A549 (cell line): ENCODE data around the gene BCAP31. TPM values are rescaled to one million over a fixed set of nuclear protein-coding genes. Genes with fewer than 3 reads are reported as not detected.

Source experiments
- ATAC-seq, 2 experiments: fragments of 200-7000 bp in 1 of 2; fragments of >200 bp in 1 of 2; cut with Nextera tagmentation in 1 of 2; cut with Tn5 transposase in 1 of 2; 3 replicates each; pipeline versions ENCODE4 v1.8.0 to v1.9.1; 2018 to 2020; ENCODE audit warnings: mild to moderate bottlenecking in 1 of 2, moderate library complexity in 1 of 2
- CTCF ChIA-PET: fragments of 300-600 bp; sonication (Branson Sonifier 250); formaldehyde crosslinking; extraction: SDS; loops from one replicate; lab custom pipeline; 2021; ENCODE audit warnings: antibody characterized with exemption, inconsistent platforms; lab: Yijun Ruan, JAX
- POLR2A ChIA-PET: fragments of 350-600 bp; formaldehyde crosslinking; extraction: SDS; loops from one replicate; lab custom pipeline; 2021; ENCODE audit warnings: antibody characterized with exemption, inconsistent platforms; lab: Yijun Ruan, JAX
- DNase-seq, 2 experiments: peaks; one replicate each; pipeline versions ENCODE4 v3.0.0 to v3.0.0-alpha.2; 2011 to 2016; ENCODE audit warnings: low read depth in 1 of 2, low spot score in 1 of 2
- FAIRE-seq: peaks from 2 replicates; lab custom pipeline; 2011; peaks lifted over from hg19 to GRCh38; lab: Jason Lieb, UNC
- H3K27ac ChIP-seq, 2 experiments: fragments of >200 bp; sonication (Bioruptor Twin); formaldehyde crosslinking; 3 replicates each; pipeline ENCODE4 v1.5.1; 2016 to 2017
- H3K4me1 ChIP-seq: fragments of >200 bp; sonication (Bioruptor Twin); formaldehyde crosslinking; 3 replicates; pipeline ENCODE4 v1.6.1; 2016
- H3K4me2 ChIP-seq: fragments of >200 bp; sonication (Bioruptor Twin); formaldehyde crosslinking; 3 replicates; pipeline ENCODE4 v1.6.1; 2016
- H3K4me3 ChIP-seq: fragments of >200 bp; sonication (Bioruptor Twin); formaldehyde crosslinking; 3 replicates; pipeline ENCODE4 v1.5.1; 2016
- H3K9me3 ChIP-seq: fragments of >200 bp; sonication (Bioruptor Twin); formaldehyde crosslinking; 3 replicates; pipeline ENCODE4 v1.6.1; 2016
- BHLHE40 ChIP-seq: IDR thresholded peaks from 2 replicates; pipeline ENCODE4 v1.6.1; 2012; ENCODE audit warnings: low read depth, low read length, inconsistent platforms
- CBX8 ChIP-seq: fragments of 200-600 bp; sonication (generic); IDR thresholded peaks from 2 replicates; pipeline ENCODE4 v1.6.1; 2016
- CEBPB ChIP-seq, 2 experiments: fragments of >200 bp in 1 of 2; sonication (Bioruptor Twin) in 1 of 2; formaldehyde crosslinking in 1 of 2; IDR thresholded peaks; 2 replicates each; pipeline ENCODE4 v1.6.1; 2012 to 2016
- FOSL2 ChIP-seq, 2 experiments: fragments of 450-650 bp in 1 of 2; fragments of >200 bp in 1 of 2; sonication (Bioruptor Twin) in 1 of 2; formaldehyde crosslinking; IDR thresholded peaks; 2 replicates each; pipeline versions ENCODE4 v1.5.0 to v1.6.1; 2016 to 2020; ENCODE audit warnings: mild to moderate bottlenecking in 1 of 2, moderate library complexity in 1 of 2
- FOXS1 ChIP-seq: fragments of 250-450 bp; sonication (Bioruptor Pico); IDR thresholded peaks from 2 replicates; pipeline ENCODE4 v1.5.0; 2020; ENCODE audit warnings: mild to moderate bottlenecking, moderate library complexity
- HDAC2 ChIP-seq: fragments of 200-600 bp; sonication (generic); IDR thresholded peaks from 2 replicates; pipeline ENCODE4 v1.6.1; 2016
- HOXB5 ChIP-seq: fragments of 250-450 bp; sonication (Bioruptor Pico); IDR thresholded peaks from 2 replicates; pipeline ENCODE4 v1.5.0; 2020; ENCODE audit warnings: mild to moderate bottlenecking, moderate library complexity
- JUN ChIP-seq, 2 experiments: fragments of >200 bp; sonication (Bioruptor Twin); formaldehyde crosslinking; IDR thresholded peaks; 2 replicates in 1 of 2; 3 replicates in 1 of 2; pipeline ENCODE4 v1.6.1; 2016 to 2017
- KDM5A ChIP-seq: fragments of 200-600 bp; sonication (generic); IDR thresholded peaks from 2 replicates; pipeline ENCODE4 v1.6.1; 2016; ENCODE audit warnings: antibody characterized with exemption, mild to moderate bottlenecking
- MAFK ChIP-seq: fragments of 450-650 bp; IDR thresholded peaks from 2 replicates; pipeline ENCODE4 v1.6.1; 2014; ENCODE audit not compliant: partially characterized antibody
- NFE2L2 ChIP-seq: fragments of 150-350 bp; conservative IDR thresholded peaks from 2 replicates; pipeline ENCODE4 v1.6.1; 2014; ENCODE audit warnings: low read length
- NPAS2 ChIP-seq: fragments of 250-450 bp; sonication (Bioruptor Pico); IDR thresholded peaks from 2 replicates; pipeline ENCODE4 v1.8.0; 2022; ENCODE audit warnings: mild to moderate bottlenecking, moderate library complexity, borderline replicate concordance
- PHF8 ChIP-seq: fragments of 200-600 bp; sonication (generic); IDR thresholded peaks from 2 replicates; pipeline ENCODE4 v1.6.1; 2016; ENCODE audit warnings: low read depth, mild to moderate bottlenecking, antibody characterized with exemption, moderate library complexity, borderline replicate concordance
- POLR2A ChIP-seq: IDR thresholded peaks from 2 replicates; pipeline ENCODE4 v1.6.1; 2012; ENCODE audit warnings: mild to moderate bottlenecking, low read length
- RNF2 ChIP-seq: fragments of 200-600 bp; sonication (generic); IDR thresholded peaks from 2 replicates; pipeline ENCODE4 v1.6.1; 2016; ENCODE audit warnings: low read depth, mild to moderate bottlenecking, antibody characterized with exemption, moderate library complexity, borderline replicate concordance
- TFCP2L1 ChIP-seq: fragments of 250-450 bp; sonication (Bioruptor Pico); IDR thresholded peaks from 2 replicates; pipeline ENCODE4 v1.5.0; 2021; ENCODE audit warnings: mild to moderate bottlenecking
- TP53 ChIP-seq: fragments of 250-450 bp; sonication (Bioruptor Pico); IDR thresholded peaks from 2 replicates; pipeline ENCODE4 v1.5.0; 2021; ENCODE audit warnings: mild to moderate bottlenecking, moderate library complexity
- ZC3H11A ChIP-seq: fragments of 450-650 bp; IDR thresholded peaks from 2 replicates; pipeline ENCODE4 v1.6.1; 2014; ENCODE audit warnings: antibody characterized with exemption, mild to moderate bottlenecking
- ZFP36 ChIP-seq: fragments of 450-650 bp; IDR thresholded peaks from 2 replicates; pipeline ENCODE4 v1.6.1; 2014; ENCODE audit warnings: borderline replicate concordance; ENCODE audit not compliant: partially characterized antibody
- ZNF302 ChIP-seq: fragments of 250-450 bp; sonication (Bioruptor Pico); IDR thresholded peaks from 2 replicates; pipeline ENCODE4 v1.9.0; 2021; ENCODE audit warnings: inconsistent platforms, mild to moderate bottlenecking, moderate library complexity
- WGBS: methylation state at CpG from one replicate; pipeline ENCODE4 v1.1.6; 2017; ENCODE audit errors: missing lambda C conversion rate; 5-methylcytosine and 5-hydroxymethylcytosine counted together
- polyA plus RNA-seq, 4 experiments: library from polyadenylated mRNA; depleted of rRNA in 3 of 4; stranded (reverse); fragments of >200 nt; fragmentation: RNase III in 1 of 4; extraction: RNeasy Plus Mini Kit Qiagen cat#74134 plus additional on column Dnase treatment in 1 of 4; gene quantifications; 2 replicates in 3 of 4; 3 replicates in 1 of 4; pipeline ENCODE4 v1.2.3, GENCODE V29; 2011 to 2017
- TF ChIP-seq, protein P1 (sequence below): fragments of >200 bp; sonication (Bioruptor Twin); formaldehyde crosslinking; IDR thresholded peaks from 2 replicates; pipeline ENCODE4 v1.6.1; 2016
- TF ChIP-seq, protein P2 (sequence below): fragments of 150-350 bp; IDR thresholded peaks from 2 replicates; pipeline ENCODE4 v1.6.1; 2014; ENCODE audit warnings: low read depth, mild to moderate bottlenecking, low read length
- TF ChIP-seq, protein P3 (sequence below): fragments of >200 bp; sonication (Bioruptor Twin); formaldehyde crosslinking; IDR thresholded peaks from 3 replicates; pipeline ENCODE4 v1.5.1; 2016
- TF ChIP-seq, protein P4 (sequence below): IDR thresholded peaks from 2 replicates; pipeline ENCODE4 v1.6.1; 2012; ENCODE audit warnings: low read depth, borderline replicate concordance
- TF ChIP-seq, protein P5 (sequence below): IDR thresholded peaks from 2 replicates; pipeline ENCODE4 v1.6.1; 2012

Gene BCAP31
- polyA plus RNA-seq, 2 of the 4 experiments (the other 2 are of a cell fraction): 217 to 349 TPM

DNA sequence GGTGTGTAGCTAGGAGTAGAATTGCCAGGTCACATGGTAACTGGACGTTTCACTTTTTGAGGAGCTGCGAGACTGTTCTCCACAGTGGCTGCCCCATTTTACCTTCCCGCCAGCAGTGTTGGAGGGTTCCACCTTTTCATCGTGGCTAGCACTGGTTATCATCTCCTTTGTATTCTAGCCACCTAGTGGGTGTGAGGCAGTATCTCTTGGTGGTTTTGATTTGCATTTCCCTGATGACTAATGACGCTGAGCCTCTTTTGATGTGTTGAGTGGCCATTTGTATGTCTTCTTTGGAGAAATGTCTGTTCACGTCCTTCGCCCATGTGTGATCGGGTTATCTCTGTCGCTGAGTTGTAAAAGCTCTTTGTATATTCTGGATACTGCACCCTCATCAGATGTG is 11.1 kb upstream of the BCAP31 start:
- no peak overlapping the region for H3K27ac ChIP-seq
- POLR2A ChIA-PET: interaction anchor here (0.5 kb wide), 1 partner anchor 207 kb away, joined by 5 read pairs; no protein-coding TSS in a partner anchor
- TF ChIP-seq TP53 (no peak), CBX8 (no peak), MAFK (no peak), ZFP36 (no peak), HOXB5 (no peak), HDAC2 (no peak), JUN (IDR thresholded peaks at IDR 0.05) (no peak)
- TF ChIP-seq, protein P1, sequence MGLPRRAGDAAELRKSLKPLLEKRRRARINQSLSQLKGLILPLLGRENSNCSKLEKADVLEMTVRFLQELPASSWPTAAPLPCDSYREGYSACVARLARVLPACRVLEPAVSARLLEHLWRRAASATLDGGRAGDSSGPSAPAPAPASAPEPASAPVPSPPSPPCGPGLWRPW: no peak
- TF ChIP-seq, protein P2, sequence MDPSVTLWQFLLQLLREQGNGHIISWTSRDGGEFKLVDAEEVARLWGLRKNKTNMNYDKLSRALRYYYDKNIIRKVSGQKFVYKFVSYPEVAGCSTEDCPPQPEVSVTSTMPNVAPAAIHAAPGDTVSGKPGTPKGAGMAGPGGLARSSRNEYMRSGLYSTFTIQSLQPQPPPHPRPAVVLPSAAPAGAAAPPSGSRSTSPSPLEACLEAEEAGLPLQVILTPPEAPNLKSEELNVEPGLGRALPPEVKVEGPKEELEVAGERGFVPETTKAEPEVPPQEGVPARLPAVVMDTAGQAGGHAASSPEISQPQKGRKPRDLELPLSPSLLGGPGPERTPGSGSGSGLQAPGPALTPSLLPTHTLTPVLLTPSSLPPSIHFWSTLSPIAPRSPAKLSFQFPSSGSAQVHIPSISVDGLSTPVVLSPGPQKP: no peak
- TF ChIP-seq, all 56 proteins: peak for 0
- DNase-seq (no peak), ATAC-seq (peak; percentile 57 to 66; a peak in 3 of 6 replicates), FAIRE-seq (no peak)
- no peak overlapping the region for H3K4me3 ChIP-seq
- no peaks in the 10 kb centered on the region for H3K9me3 ChIP-seq
- CTCF ChIA-PET: interaction anchor here (1.0 kb wide), 1 partner anchor 17 kb away, joined by 3 read pairs; no protein-coding TSS in a partner anchor
- H3K4me1 ChIP-seq: no peaks in the 10 kb centered on the region
- WGBS: 68% methylated on average over 9 of the region's 9 CpGs
- no peak overlapping the region for H3K4me2 ChIP-seq

DNA sequence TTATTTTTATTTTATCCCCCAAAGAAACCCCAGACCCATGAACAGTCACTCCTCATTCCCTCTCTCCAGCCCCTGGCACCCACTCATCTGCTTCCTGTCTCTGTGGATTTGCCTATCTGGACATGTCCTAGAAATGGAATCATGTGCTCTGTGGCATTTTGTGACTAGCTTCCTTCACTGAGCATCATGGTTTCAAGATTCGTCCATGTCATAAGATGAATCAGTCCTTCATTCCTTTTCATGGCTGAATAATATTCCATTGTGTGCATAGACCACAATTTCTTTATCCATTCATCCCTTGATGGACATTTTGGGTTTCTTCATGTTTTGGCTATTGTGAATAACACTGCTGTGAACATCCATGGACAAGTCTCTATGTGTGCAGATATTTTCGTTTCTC is 10.7 kb upstream of the BCAP31 start:
- no peaks in the 10 kb centered on the region for H3K4me1 ChIP-seq
- no peak overlapping the region for H3K4me2 ChIP-seq
- CTCF ChIA-PET: interaction anchor here (0.7 to 1.0 kb wide), 4 partner anchors 10 to 126 kb away, joined by 3 to 5 read pairs (median 4); no protein-coding TSS in a partner anchor
- WGBS: 71% methylated on average over 2 of the region's 2 CpGs
- no peak for ATAC-seq
- no peak overlapping the region for H3K27ac ChIP-seq
- no peak for FAIRE-seq
- H3K4me3 ChIP-seq: no peak overlapping the region
- H3K9me3 ChIP-seq: no peaks in the 10 kb centered on the region
- POLR2A ChIA-PET: interaction anchor here (0.5 kb wide), 1 partner anchor 207 kb away, joined by 5 read pairs; no protein-coding TSS in a partner anchor
- no peak for TF ChIP-seq BHLHE40
- no peak for TF ChIP-seq PHF8
- TF ChIP-seq POLR2A: no peak
- TF ChIP-seq ZC3H11A: no peak
- TF ChIP-seq, protein P3, sequence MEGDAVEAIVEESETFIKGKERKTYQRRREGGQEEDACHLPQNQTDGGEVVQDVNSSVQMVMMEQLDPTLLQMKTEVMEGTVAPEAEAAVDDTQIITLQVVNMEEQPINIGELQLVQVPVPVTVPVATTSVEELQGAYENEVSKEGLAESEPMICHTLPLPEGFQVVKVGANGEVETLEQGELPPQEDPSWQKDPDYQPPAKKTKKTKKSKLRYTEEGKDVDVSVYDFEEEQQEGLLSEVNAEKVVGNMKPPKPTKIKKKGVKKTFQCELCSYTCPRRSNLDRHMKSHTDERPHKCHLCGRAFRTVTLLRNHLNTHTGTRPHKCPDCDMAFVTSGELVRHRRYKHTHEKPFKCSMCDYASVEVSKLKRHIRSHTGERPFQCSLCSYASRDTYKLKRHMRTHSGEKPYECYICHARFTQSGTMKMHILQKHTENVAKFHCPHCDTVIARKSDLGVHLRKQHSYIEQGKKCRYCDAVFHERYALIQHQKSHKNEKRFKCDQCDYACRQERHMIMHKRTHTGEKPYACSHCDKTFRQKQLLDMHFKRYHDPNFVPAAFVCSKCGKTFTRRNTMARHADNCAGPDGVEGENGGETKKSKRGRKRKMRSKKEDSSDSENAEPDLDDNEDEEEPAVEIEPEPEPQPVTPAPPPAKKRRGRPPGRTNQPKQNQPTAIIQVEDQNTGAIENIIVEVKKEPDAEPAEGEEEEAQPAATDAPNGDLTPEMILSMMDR: no peak
- TF ChIP-seq NPAS2 (CRISPR knock-in tag): no peak
- TF ChIP-seq TFCP2L1: no peak
- TF ChIP-seq RNF2: no peak
- no peak for TF ChIP-seq FOSL2 (IDR thresholded peaks at IDR 0.05)
- TF ChIP-seq FOSL2 (CRISPR knock-in tag; IDR thresholded peaks at IDR 0.05): no peak
- TF ChIP-seq, protein P4, sequence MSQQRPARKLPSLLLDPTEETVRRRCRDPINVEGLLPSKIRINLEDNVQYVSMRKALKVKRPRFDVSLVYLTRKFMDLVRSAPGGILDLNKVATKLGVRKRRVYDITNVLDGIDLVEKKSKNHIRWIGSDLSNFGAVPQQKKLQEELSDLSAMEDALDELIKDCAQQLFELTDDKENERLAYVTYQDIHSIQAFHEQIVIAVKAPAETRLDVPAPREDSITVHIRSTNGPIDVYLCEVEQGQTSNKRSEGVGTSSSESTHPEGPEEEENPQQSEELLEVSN: no peak
- TF ChIP-seq NFE2L2: no peak
- TF ChIP-seq MAFK: no peak
- TF ChIP-seq, protein P5, sequence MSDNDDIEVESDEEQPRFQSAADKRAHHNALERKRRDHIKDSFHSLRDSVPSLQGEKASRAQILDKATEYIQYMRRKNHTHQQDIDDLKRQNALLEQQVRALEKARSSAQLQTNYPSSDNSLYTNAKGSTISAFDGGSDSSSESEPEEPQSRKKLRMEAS: no peak
- TF ChIP-seq CEBPB (IDR thresholded peaks at IDR 0.05): no peak
- no peak for TF ChIP-seq HOXB5
- TF ChIP-seq ZNF302 (CRISPR knock-in tag): no peak
- TF ChIP-seq KDM5A: no peak
- TF ChIP-seq FOXS1: no peak
- TF ChIP-seq, all 56 proteins: peak for 0
- DNase-seq: no peak
